H1 (cell line): Measurements from ENCODE around the gene NUDT7. TPM values are rescaled to one million over a fixed set of nuclear protein-coding genes. Genes with fewer than 3 reads are reported as not detected.

Source experiments
- CBX5 ChIP-seq: fragments of 300-800, 300-1000 bp; sonication (generic); IDR thresholded peaks from 2 replicates; pipeline ENCODE4 v1.7.1; 2016; ENCODE audit warnings: antibody characterized with exemption, low read length, low read depth
- CTCF ChIP-seq, 3 experiments: IDR thresholded peaks; 1 replicate in 2 of 3; 2 replicates in 1 of 3; pipeline versions ENCODE4 v1.5.1 to v1.6.1; 2011; ENCODE audit warnings: low read length in 3 of 3, mild to moderate bottlenecking in 3 of 3, inconsistent platforms in 2 of 3, low read depth in 1 of 3, moderate library complexity in 1 of 3; ENCODE audit not compliant: insufficient read depth in 1 of 3; ENCODE audit errors: control extremely low read depth in 1 of 3
- GABPA ChIP-seq: IDR thresholded peaks from 2 replicates; pipeline ENCODE4 v1.6.1; 2011; ENCODE audit warnings: mild to moderate bottlenecking, low read length, moderate library complexity, borderline replicate concordance; ENCODE audit not compliant: insufficient read depth
- GTF2F1 ChIP-seq: IDR thresholded peaks from 2 replicates; pipeline ENCODE4 v1.6.1; 2012; ENCODE audit warnings: low read depth, low read length, improper control_type of control experiment, borderline replicate concordance
- PHF8 ChIP-seq: fragments of 200-600 bp; sonication (generic); conservative IDR thresholded peaks from 2 replicates; pipeline ENCODE4 v1.7.1; 2012; ENCODE audit warnings: low read depth, mild to moderate bottlenecking, inconsistent platforms, low read length, moderate library complexity
- SAP30 ChIP-seq: fragments of 300-600 bp; sonication (generic); IDR thresholded peaks from 2 replicates; pipeline ENCODE4 v1.7.1; 2012; ENCODE audit warnings: low read length, moderate library complexity, mild to moderate bottlenecking, inconsistent platforms; ENCODE audit not compliant: insufficient read depth, insufficient replicate concordance
- TBP ChIP-seq: IDR thresholded peaks from 2 replicates; pipeline ENCODE4 v1.6.1; 2011; ENCODE audit warnings: low read depth, low read length, improper control_type of control experiment
- polyA plus RNA-seq, 7 experiments: library from polyadenylated mRNA; depleted of rRNA in 3 of 7; stranded (reverse) in 5 of 7; unstranded in 2 of 7; fragments of >200 nt in 5 of 7; fragments of 200-250 nt in 2 of 7; gene quantifications; 1 replicate in 5 of 7; 2 replicates in 1 of 7; 4 replicates in 1 of 7; pipeline versions ENCODE4 v1.2.1 to v1.2.3, GENCODE V29; 2011 to 2013; ENCODE audit warnings: missing spikeins in 2 of 7, mixed read lengths in 2 of 7
- total RNA-seq: library from RNA; stranded (reverse); fragmentation: NEBNext Ultra II Directional; extraction: Animal tissue kit (Norgen Biotek cat#: 25700); gene quantifications from 2 replicates; pipeline ENCODE4 v1.2.1, GENCODE V29; 2021

NUDT7 gene
- total and polyA plus RNA-seq, 2 of the 8 experiments (the other 6 are each of a cell fraction or from before 2014, with no cell fraction given), result 8.8 to 19.7 TPM

- TF ChIP-seq CTCF (IDR thresholded peaks at IDR 0.05; ENCODE audit: control extremely low read depth in 1 of 3, insufficient read depth in 1 of 3, low read depth in 1 of 3, low read length in 3 of 3) (no peak), GABPA (no peak), GTF2F1 (no peak), PHF8 (no peak; the same call in 1 of the 2 replicates), TBP (0 out of 2 replicates have a peak, but pooled peaks have one; percentile 54), SAP30 (no peak), CBX5 (no peak)
These were observed 66.1 kb downstream of the NUDT7 start, which contains the start of gene VAT1L (continued) for GRCh38 chr16:77788181-77789084.
